Natural killer cell (primary cell): ENCODE results near the gene RGP1. TPM values are rescaled to one million over a fixed set of nuclear protein-coding genes. Genes with fewer than 3 reads are reported as not detected.

Source experiments
- ATAC-seq, 3 donors: fragments of 150-1000 bp in 2 of 3; fragments of 200-7000 bp in 1 of 3; cut with Tn5 transposase; 1 replicate in 1 of 3; 2 replicates in 2 of 3; pipeline ENCODE4 v1.10.0; 2021; ENCODE audit warnings: mild to moderate bottlenecking in 2 of 3, moderate library complexity in 2 of 3
- DNase-seq, 2 donors: peaks; one replicate each; pipeline versions ENCODE4 v3.0.0 to v3.0.0-alpha.2; 2013 to 2021; ENCODE audit warnings: mixed read lengths in 1 of 2
- H3K27ac ChIP-seq: one replicate; pipeline ENCODE4 v1.5.1; 2013; ENCODE audit warnings: mild to moderate bottlenecking, low read length
- H3K27me3 ChIP-seq: one replicate; pipeline ENCODE4 v1.6.1; 2013; ENCODE audit warnings: low read length; ENCODE audit not compliant: control insufficient read depth, insufficient read depth
- H3K36me3 ChIP-seq: one replicate; pipeline ENCODE4 v1.6.1; 2013; ENCODE audit warnings: low read length; ENCODE audit not compliant: control insufficient read depth, insufficient read depth
- H3K4me1 ChIP-seq: one replicate; pipeline ENCODE4 v1.6.1; 2013; ENCODE audit warnings: low read length; ENCODE audit not compliant: control insufficient read depth, insufficient read depth
- H3K4me3 ChIP-seq: one replicate; pipeline ENCODE4 v1.5.1; 2013; ENCODE audit warnings: low read length
- H3K9me3 ChIP-seq: one replicate; pipeline ENCODE4 v1.6.1; 2013; ENCODE audit warnings: low read length; ENCODE audit not compliant: control insufficient read depth, insufficient read depth
- H3K27ac Mint-ChIP-seq, 2 donors: one replicate each; pipeline ENCODE4 v1.8.0; 2022; ENCODE audit warnings: mild to moderate bottlenecking in 2 of 2, mixed read lengths in 2 of 2, moderate library complexity in 1 of 2
- H3K27me3 Mint-ChIP-seq, 2 donors: one replicate each; pipeline ENCODE4 v1.8.0; 2022; ENCODE audit warnings: low read depth in 2 of 2, mixed read lengths in 2 of 2
- H3K36me3 Mint-ChIP-seq: one replicate; pipeline ENCODE4 v1.8.0; 2022; ENCODE audit warnings: mixed read lengths
- H3K4me1 Mint-ChIP-seq, 2 donors: one replicate each; pipeline ENCODE4 v1.8.0; 2022; ENCODE audit warnings: mixed read lengths in 2 of 2
- H3K4me3 Mint-ChIP-seq: one replicate; pipeline ENCODE4 v1.8.0; 2022; ENCODE audit warnings: mild to moderate bottlenecking, moderate library complexity, mixed read lengths
- H3K9me3 Mint-ChIP-seq, 2 donors: one replicate each; pipeline ENCODE4 v1.8.0; 2022; ENCODE audit warnings: mixed read lengths in 2 of 2
- WGBS: methylation state at CpG from one replicate; pipeline ENCODE4 v1.1.7; 2013; ENCODE audit warnings: missing lambda C conversion rate; ENCODE audit not compliant: insufficient coverage; 5-methylcytosine and 5-hydroxymethylcytosine counted together
- intact Hi-C: fragments of 100-400 bp; cut with micrococcal nuclease; formaldehyde crosslinking; loops from one replicate; pipeline ENCODE4 v1.14.2; 2022
- total RNA-seq, 4 donors: library from RNA; stranded (reverse); fragments of 120-200 nt in 1 of 4; gene quantifications; one replicate each; pipeline versions ENCODE4 v1.2.3 to v1.2.4, GENCODE V29; 2013 to 2022
- TF ChIP-seq, protein P1 (sequence below): fragments of 200-600 bp; IDR thresholded peaks from one replicate; pipeline ENCODE4 v1.8.0; 2022; ENCODE audit warnings: antibody characterized with exemption

Gene RGP1
- total RNA-seq, 3 donors from 2014 or later (not counting 1 experiment from before 2014, with no cell fraction given): 22.3 to 26.4 (median 23.3) TPM

DNA sequence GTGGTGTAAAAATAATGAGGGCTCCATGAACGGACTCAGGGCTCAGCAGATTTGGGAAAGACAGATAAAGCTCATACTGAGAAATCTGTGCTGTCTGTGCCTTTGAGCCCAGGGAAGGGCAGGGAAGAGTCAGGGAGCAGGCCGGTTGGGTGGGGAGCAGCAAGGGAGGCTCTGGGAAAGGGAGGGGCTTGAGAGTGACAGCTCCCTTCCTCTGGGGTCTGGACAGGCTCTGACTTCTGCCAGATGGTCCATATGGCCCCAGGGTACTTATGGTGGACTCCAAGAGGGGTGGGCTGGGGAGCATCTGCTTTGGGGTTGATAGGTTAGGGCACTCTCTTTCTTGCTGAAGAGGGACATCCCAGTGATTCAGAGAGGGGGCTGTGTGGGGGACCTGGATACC lies 44.4 kb downstream of the RGP1 start:
- intact Hi-C loops: no loop called here
- WGBS: 94% methylated on average over 2 of the region's 2 CpGs
- H3K27me3 ChIP-seq: no peaks in the 10 kb centered on the region
- no peaks in the 10 kb centered on the region for H3K36me3 ChIP-seq
- DNase-seq (no peak), ATAC-seq (no peak)
- H3K27ac ChIP-seq: no peak overlapping the region
- Mint-ChIP-seq H3K27ac (no peak overlapping the region), H3K36me3 (no peaks in the 10 kb centered on the region), H3K4me3 (no peak overlapping the region), H3K27me3 (peaks cover 0 to 9% of the 10 kb centered on the region in 2 donors), H3K4me1 (peaks cover 0 to 21% of the 10 kb centered on the region in 2 donors), H3K9me3 (no peaks in the 10 kb centered on the region)
- TF ChIP-seq, protein P1, sequence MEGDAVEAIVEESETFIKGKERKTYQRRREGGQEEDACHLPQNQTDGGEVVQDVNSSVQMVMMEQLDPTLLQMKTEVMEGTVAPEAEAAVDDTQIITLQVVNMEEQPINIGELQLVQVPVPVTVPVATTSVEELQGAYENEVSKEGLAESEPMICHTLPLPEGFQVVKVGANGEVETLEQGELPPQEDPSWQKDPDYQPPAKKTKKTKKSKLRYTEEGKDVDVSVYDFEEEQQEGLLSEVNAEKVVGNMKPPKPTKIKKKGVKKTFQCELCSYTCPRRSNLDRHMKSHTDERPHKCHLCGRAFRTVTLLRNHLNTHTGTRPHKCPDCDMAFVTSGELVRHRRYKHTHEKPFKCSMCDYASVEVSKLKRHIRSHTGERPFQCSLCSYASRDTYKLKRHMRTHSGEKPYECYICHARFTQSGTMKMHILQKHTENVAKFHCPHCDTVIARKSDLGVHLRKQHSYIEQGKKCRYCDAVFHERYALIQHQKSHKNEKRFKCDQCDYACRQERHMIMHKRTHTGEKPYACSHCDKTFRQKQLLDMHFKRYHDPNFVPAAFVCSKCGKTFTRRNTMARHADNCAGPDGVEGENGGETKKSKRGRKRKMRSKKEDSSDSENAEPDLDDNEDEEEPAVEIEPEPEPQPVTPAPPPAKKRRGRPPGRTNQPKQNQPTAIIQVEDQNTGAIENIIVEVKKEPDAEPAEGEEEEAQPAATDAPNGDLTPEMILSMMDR: no peak
- no peaks in the 10 kb centered on the region for H3K4me1 ChIP-seq
- H3K4me3 ChIP-seq: no peak overlapping the region
- H3K9me3 ChIP-seq: no peaks in the 10 kb centered on the region

DNA sequence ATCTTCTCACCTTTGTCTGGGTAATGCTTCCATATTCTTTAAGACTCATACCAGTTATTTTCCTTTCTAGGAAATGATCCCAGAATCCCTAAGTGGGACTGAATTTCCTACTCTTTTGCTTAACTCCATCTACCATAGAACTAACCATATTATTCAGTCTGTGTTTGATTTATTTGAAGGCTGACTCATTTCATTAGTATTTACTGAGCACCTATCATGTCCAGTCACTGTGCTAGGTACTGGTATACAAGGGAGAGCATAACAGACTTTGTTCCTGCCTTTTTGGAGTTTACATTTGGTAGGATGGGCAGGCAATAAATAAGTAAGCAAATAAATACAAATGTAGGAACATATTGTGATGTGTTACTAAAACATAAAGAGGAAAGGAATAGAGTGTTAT lies 46.6 kb downstream of the RGP1 start:
- Histone ChIP-seq H3K4me3 (no peak overlapping the region), H3K36me3 (no peaks in the 10 kb centered on the region), H3K4me1 (no peaks in the 10 kb centered on the region), H3K27me3 (no peaks in the 10 kb centered on the region), H3K9me3 (no peaks in the 10 kb centered on the region), H3K27ac (no peak overlapping the region)
- peaks cover 0 to 5% of the 10 kb centered on the region in 2 donors for H3K27me3 Mint-ChIP-seq
- intact Hi-C loops: no loop called here
- DNase-seq: no peak
- TF ChIP-seq, protein P1: no peak
- no peak overlapping the region for H3K4me3 Mint-ChIP-seq
- no peak overlapping the region for H3K27ac Mint-ChIP-seq
- H3K36me3 Mint-ChIP-seq: no peaks in the 10 kb centered on the region
- peaks cover 0 to 16% of the 10 kb centered on the region in 2 donors for H3K4me1 Mint-ChIP-seq
- no peak for ATAC-seq
- H3K9me3 Mint-ChIP-seq: no peaks in the 10 kb centered on the region

DNA sequence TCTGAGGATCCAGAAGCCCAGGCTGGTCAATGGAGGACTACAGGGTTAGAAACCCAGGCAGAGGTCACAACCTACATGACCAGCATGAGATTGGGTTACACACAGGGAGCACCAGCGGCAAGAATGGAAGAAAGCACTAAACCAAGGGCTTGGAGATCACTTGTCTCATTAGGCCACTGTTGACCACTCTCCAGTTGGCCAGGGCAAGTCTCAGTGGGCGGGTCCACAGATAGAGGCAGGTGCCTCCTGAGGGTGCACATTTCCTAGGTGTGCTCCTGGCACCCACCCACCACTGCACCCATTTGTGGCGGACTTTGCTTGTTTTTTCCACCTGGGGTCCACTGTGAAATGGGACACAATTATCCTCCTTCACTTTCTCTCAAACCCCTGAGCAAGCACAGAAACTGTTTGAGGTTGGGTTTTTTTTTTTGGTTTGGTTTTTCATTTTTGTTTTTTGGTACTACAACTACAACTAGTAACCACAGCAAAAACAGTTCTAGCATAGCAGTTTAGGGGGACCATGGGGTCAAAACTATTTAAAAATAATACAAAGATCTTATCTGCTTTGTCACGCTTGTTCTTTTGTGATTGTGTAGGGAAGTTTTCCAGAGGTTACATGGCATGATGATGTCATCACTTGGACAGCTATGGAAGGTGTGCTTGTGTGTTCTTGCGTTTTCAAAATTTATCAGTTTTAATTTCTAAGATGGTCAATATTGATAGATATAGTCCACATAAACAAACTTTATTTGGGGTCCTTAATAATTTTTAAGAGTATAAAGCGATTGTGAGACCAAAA lies 48.4 kb downstream of the RGP1 start:
- Mint-ChIP-seq H3K4me3 (no peak overlapping the region), H3K36me3 (no peaks in the 10 kb centered on the region), H3K27ac (no peak overlapping the region), H3K27me3 (no peaks in the 10 kb centered on the region), H3K9me3 (no peaks in the 10 kb centered on the region), H3K4me1 (peaks cover 0 to 9% of the 10 kb centered on the region in 2 donors)
- Histone ChIP-seq H3K27me3 (no peaks in the 10 kb centered on the region), H3K36me3 (no peaks in the 10 kb centered on the region), H3K4me3 (no peak overlapping the region), H3K4me1 (no peaks in the 10 kb centered on the region), H3K27ac (no peak overlapping the region), H3K9me3 (no peaks in the 10 kb centered on the region)
- intact Hi-C loops: no loop called here
- TF ChIP-seq, protein P1: no peak
- DNase-seq: no peak
- 92% methylated on average over 3 of the region's 6 CpGs for WGBS
- no peak for ATAC-seq
